LNCAP (cell line): Measurements from ENCODE around the gene PPP1R11.

ENCODE experiments used
- CTCF ChIP-seq: fragments of 450-650 bp; IDR thresholded peaks from 2 replicates; pipeline ENCODE4 v1.5.1; 2017; ENCODE audit warnings: mild to moderate bottlenecking

Gene PPP1R11

GRCh38 chr6:30035784-30036183 is 31.2 kb upstream of the PPP1R11 start:
- no peak for TF ChIP-seq CTCF

- TF ChIP-seq CTCF: peak; percentile 54
Measured at GRCh38 chr6:30037182-30037788, 29.7 kb upstream of the PPP1R11 start.

- no peak for TF ChIP-seq CTCF
Measured at GRCh38 chr6:30041221-30041620, 25.8 kb upstream of the PPP1R11 start.

GRCh38 chr6:30041821-30042220 is 25.2 kb upstream of the PPP1R11 start:
- TF ChIP-seq CTCF: no peak

- TF ChIP-seq CTCF: no peak
Measured at GRCh38 chr6:30042476-30042875, 24.5 kb upstream of the PPP1R11 start.

- TF ChIP-seq CTCF: no peak
Measured at GRCh38 chr6:30042914-30043313, 24.1 kb upstream of the PPP1R11 start.

- TF ChIP-seq CTCF: no peak
Measured at GRCh38 chr6:30043744-30044143, 23.3 kb upstream of the PPP1R11 start.

GRCh38 chr6:30044630-30045029 is 22.4 kb upstream of the PPP1R11 start:
- no peak for TF ChIP-seq CTCF
